Activated CD4-positive, alpha-beta T cell treated with anti-CD3 and anti-CD28 coated beads for 4 hours (primary cell): ENCODE results near the gene NUMA1.

ENCODE experiments used
- DNase-seq, 2 donors: peaks; one replicate each; pipeline ENCODE4 v3.0.0-alpha.2; 2020

NUMA1 gene

GRCh38 chr11:72013765-72014711 lies 66.3 kb downstream of the NUMA1 start:
- no peak for DNase-seq

- no peak for DNase-seq
Measured at GRCh38 chr11:72012897-72013721, 67.2 kb downstream of the NUMA1 start.

- DNase-seq, result no peak
Measured at GRCh38 chr11:72012091-72012630, 68.2 kb downstream of the NUMA1 start.

GRCh38 chr11:72010529-72011233 lies 69.7 kb downstream of the NUMA1 start:
- DNase-seq, result no peak

- no peak for DNase-seq
Measured at GRCh38 chr11:72009156-72009555, 71.2 kb downstream of the NUMA1 start.

GRCh38 chr11:72008728-72009127 lies 71.6 kb downstream of the NUMA1 start:
- DNase-seq, result no peak

- DNase-seq, result no peak
Measured at GRCh38 chr11:72007587-72007986, 72.8 kb downstream of the NUMA1 start.

- no peak for DNase-seq
Measured at GRCh38 chr11:72007089-72007476, 73.3 kb downstream of the NUMA1 start.

GRCh38 chr11:72006309-72007088 lies 73.8 kb downstream of the NUMA1 start:
- DNase-seq, result no peak

GRCh38 chr11:72005347-72006260 lies 74.7 kb downstream of the NUMA1 start:
- DNase-seq, result no peak

GRCh38 chr11:72004515-72005346 lies 75.6 kb downstream of the NUMA1 start:
- no peak for DNase-seq

- no peak for DNase-seq
Measured at GRCh38 chr11:72003776-72004171, 76.6 kb downstream of the NUMA1 start.

GRCh38 chr11:72002841-72003775 lies 77.2 kb downstream of the NUMA1 start:
- no peak for DNase-seq

- no peak for DNase-seq
Measured at GRCh38 chr11:72001834-72002591, 78.3 kb downstream of the NUMA1 start.

- DNase-seq, result no peak
Measured at GRCh38 chr11:72001285-72001684, 79.1 kb downstream of the NUMA1 start.

GRCh38 chr11:72000202-72000867 lies 80.0 kb downstream of the NUMA1 start:
- no peak for DNase-seq

GRCh38 chr11:71999798-72000197 lies 80.5 kb downstream of the NUMA1 start:
- DNase-seq, result no peak
